ENCODE data around the gene PRSS36.
A peak's percentile ranks its signal among the peaks of the same experiment; 100 is the strongest.

Gene PRSS36

DNA sequence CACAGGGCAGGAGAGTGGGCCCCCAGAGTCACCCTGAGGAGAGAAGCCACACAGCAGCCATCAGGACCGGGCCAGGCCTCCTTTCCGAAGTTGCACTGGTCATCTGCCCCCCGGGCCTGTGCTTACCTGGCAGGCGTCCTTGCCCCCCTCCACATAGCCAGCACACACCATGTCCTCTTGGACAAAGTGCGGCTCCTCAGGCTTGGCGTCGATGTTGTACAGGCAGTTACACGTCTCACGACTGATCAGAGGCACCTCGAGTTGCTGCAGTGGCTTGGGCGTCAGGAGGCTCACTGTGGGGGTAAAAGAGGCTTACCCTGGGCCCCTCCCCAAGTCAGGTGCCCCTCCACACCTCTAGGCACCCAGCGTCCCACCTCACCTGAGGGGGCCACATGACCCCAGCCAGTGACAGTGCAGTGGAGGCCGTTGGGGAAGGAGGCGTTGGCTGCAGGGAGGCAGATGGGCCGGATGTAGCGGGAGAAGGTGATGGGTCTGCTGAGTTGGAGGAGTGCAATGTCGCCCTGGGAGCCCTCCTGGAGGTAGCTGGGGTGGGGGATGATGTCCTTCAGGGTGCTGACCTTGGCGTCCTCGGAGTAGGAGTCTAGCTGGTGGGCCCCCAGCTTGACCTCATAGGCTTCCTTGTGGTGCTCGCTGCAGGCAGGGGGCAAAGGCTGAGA lies 17.4 kb downstream of the PRSS36 start:
- Histone ChIP-seq H3K36me3 (ENCODE audit: insufficient read depth, low read length) (peaks cover 32% of the 10 kb centered on the region), H2AFZ (ENCODE audit: low read depth, low read length) (no peak overlapping the region), H3K4me3 (ENCODE audit: low read length) (no peak overlapping the region), H3K4me1 (ENCODE audit: insufficient read depth, low read length) (peaks cover 12% of the 10 kb centered on the region), H3K9me3 (ENCODE audit: low read length) (no peaks in the 10 kb centered on the region), H3K27me3 (ENCODE audit: insufficient read depth, low read length) (no peaks in the 10 kb centered on the region)

DNA sequence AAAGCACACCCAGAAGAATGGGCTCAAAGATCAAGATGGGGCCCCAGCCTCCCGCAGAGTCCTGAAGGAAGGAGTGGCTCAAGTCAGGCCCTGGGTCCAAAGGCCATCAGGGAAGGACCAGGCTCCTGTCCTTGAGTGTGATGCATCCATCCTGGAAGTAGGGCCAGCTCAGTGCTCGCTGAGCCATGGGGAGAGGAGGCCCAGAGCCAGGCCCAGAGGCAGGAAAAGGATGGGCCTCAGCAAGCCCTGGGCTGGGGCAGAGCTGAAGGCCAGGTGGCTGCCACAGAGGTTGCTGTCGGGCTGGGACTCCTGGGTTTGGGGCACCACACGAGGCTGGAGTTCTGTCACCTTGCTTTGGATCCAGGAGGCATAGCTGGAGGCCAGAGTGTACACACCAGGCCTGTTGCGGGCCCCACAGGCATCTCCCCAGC lies 18.0 kb downstream of the PRSS36 start:
- peaks cover 12% of the 10 kb centered on the region for H3K4me1 ChIP-seq (ENCODE audit: insufficient read depth, low read length)
- peaks cover 38% of the 10 kb centered on the region for H3K36me3 ChIP-seq (ENCODE audit: insufficient read depth, low read length)

GRCh38 chr16:31131416-31131815 lies 18.4 kb downstream of the PRSS36 start:
- no peaks in the 10 kb centered on the region for H3K9me3 ChIP-seq (ENCODE audit: low read length)
- peaks cover 39% of the 10 kb centered on the region for H3K36me3 ChIP-seq (ENCODE audit: insufficient read depth, low read length)
- H2AFZ ChIP-seq (ENCODE audit: low read depth, low read length), result no peak overlapping the region
- H3K27me3 ChIP-seq (ENCODE audit: insufficient read depth, low read length), result no peaks in the 10 kb centered on the region
- H3K4me3 ChIP-seq (ENCODE audit: low read length), result no peak overlapping the region
- peaks cover 12% of the 10 kb centered on the region for H3K4me1 ChIP-seq (ENCODE audit: insufficient read depth, low read length)

More for the DNA sequence above, 18.0 kb downstream of the PRSS36 start:
- H2AFZ ChIP-seq (ENCODE audit: low read depth, low read length), result no peak overlapping the region
- no peak overlapping the region for H3K4me3 ChIP-seq (ENCODE audit: low read length)
- H3K27me3 ChIP-seq (ENCODE audit: insufficient read depth, low read length), result no peaks in the 10 kb centered on the region
- no peaks in the 10 kb centered on the region for H3K9me3 ChIP-seq (ENCODE audit: low read length)

- H3K27me3 ChIP-seq (ENCODE audit: insufficient read depth, low read length), result no peaks in the 10 kb centered on the region
- H3K9me3 ChIP-seq (ENCODE audit: low read length), result no peaks in the 10 kb centered on the region
- no peak overlapping the region for H3K4me3 ChIP-seq (ENCODE audit: low read length)
- H2AFZ ChIP-seq (ENCODE audit: low read depth, low read length), result no peak overlapping the region
- H3K36me3 ChIP-seq (ENCODE audit: insufficient read depth, low read length), result peaks cover 39% of the 10 kb centered on the region
- peaks cover 12% of the 10 kb centered on the region for H3K4me1 ChIP-seq (ENCODE audit: insufficient read depth, low read length)
Observed at GRCh38 chr16:31130899-31131298, 19.0 kb downstream of the PRSS36 start.

DNA sequence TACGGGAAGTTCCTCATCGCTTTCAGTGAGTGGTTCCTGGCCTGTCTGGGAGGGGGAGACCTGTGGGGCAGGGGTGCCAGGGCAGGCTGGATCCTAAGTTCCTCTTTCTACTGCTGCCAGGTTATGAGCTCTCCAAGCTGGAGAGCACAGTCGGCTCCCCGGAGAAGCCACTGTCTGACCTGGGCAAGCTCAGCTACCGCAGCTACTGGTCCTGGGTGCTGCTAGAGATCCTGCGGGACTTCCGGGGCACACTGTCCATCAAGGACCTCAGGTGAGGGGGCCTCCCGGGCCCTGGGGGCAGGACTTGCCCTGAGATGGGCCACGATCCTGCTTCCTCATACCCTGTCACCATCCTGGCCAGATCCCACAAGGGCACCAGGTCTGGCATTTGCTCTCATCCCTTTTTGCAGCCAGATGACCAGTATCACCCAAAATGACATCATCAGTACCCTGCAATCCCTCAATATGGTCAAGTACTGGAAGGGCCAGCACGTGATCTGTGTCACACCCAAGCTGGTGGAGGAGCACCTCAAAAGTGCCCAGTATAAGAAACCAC lies 19.5 kb downstream of the PRSS36 start:
- H3K9me3 ChIP-seq (ENCODE audit: low read length), result no peaks in the 10 kb centered on the region
- no peak overlapping the region for H3K4me3 ChIP-seq (ENCODE audit: low read length)
- H3K36me3 ChIP-seq (ENCODE audit: insufficient read depth, low read length), result peaks cover 39% of the 10 kb centered on the region
- H2AFZ ChIP-seq (ENCODE audit: low read depth, low read length), result no peak overlapping the region
- no peaks in the 10 kb centered on the region for H3K27me3 ChIP-seq (ENCODE audit: insufficient read depth, low read length)
- peaks cover 12% of the 10 kb centered on the region for H3K4me1 ChIP-seq (ENCODE audit: insufficient read depth, low read length)

DNA sequence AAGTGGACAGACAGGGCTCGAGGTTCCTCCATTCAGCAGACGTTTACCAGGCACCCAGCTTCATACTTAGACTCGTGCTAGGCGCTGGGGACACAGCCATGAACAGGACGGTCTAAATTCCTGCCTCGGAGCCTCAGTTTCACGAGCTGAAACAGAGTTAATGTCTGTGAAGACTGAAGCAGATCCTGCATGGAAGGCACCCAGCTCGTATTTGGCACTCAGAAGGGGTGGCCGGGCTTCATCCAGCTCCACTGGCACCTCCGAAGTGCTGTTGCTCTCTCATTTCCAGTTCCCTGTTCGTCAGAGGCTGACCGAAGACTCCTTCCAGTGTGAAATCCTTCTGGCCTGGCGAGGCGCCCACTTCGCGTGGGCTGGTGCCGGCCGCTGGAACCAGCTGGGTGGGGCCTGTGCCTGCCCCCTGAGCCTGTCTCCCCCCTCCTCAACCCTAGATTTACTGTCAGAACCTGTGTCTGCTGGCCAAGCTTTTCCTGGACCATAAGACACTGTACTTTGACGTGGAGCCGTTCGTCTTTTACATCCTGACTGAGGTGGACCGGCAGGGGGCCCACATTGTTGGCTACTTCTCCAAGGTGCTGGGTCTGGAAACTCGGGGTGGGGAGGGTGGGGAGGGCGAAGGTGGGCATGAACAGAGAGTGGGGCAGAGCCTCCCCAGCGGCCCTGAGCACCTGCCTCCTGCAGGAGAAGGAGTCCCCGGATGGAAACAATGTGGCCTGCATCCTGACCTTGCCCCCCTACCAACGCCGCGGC lies 20.1 kb downstream of the PRSS36 start:
- Histone ChIP-seq H3K4me1 (ENCODE audit: insufficient read depth, low read length) (peaks cover 8% of the 10 kb centered on the region), H3K36me3 (ENCODE audit: insufficient read depth, low read length) (peaks cover 42% of the 10 kb centered on the region), H3K9me3 (ENCODE audit: low read length) (no peaks in the 10 kb centered on the region), H2AFZ (ENCODE audit: low read depth, low read length) (no peak overlapping the region), H3K27me3 (ENCODE audit: insufficient read depth, low read length) (no peaks in the 10 kb centered on the region), H3K4me3 (ENCODE audit: low read length) (no peak overlapping the region)

DNA sequence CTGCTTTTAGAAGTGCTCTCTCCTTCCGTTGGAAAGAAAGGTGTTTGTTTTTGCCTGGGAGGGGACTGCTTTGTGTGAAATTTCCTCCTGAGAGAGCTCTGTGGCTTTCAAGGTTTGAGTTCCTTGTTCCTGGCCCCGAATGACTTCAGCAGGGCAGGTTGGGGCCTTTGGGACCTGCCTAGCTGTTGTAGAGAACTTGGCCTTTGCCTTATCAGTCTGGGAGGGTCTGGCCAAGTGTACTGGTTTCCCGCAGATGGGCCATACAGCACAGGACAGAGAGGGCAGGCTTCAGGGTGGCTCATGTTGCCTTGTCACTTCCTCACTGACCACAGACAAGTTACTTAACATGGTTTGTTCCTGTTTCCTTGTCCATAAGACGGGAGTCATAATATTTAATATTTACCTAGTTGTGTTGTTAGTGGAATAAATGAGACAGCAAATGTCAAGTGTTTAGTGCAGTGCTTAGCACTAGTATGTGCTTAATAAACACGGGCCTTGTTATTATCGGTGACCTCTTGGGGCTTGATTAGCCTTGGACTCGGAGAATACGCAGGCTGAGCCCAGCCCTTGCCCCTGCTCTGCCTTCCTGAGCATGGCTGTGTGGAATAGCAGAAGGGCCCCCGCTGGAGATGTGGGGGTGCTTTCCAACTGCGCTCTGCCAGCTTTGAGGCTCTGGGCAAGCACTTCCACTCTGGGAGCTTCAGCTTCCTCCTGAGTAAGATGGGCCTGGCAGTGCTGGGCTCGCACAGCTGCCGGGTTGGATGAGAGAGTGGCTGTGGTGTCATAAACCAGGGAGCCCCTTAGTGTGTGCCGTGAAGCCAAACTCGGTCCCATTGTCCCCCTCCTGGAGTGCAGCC lies 20.9 kb downstream of the PRSS36 start:
- Histone ChIP-seq H3K36me3 (ENCODE audit: insufficient read depth, low read length) (peaks cover 45% of the 10 kb centered on the region), H3K9me3 (ENCODE audit: low read length) (no peaks in the 10 kb centered on the region), H3K4me3 (ENCODE audit: low read length) (no peak overlapping the region), H3K4me1 (ENCODE audit: insufficient read depth, low read length) (peaks cover 4% of the 10 kb centered on the region), H2AFZ (ENCODE audit: low read depth, low read length) (no peak overlapping the region), H3K27me3 (ENCODE audit: insufficient read depth, low read length) (no peaks in the 10 kb centered on the region)

DNA sequence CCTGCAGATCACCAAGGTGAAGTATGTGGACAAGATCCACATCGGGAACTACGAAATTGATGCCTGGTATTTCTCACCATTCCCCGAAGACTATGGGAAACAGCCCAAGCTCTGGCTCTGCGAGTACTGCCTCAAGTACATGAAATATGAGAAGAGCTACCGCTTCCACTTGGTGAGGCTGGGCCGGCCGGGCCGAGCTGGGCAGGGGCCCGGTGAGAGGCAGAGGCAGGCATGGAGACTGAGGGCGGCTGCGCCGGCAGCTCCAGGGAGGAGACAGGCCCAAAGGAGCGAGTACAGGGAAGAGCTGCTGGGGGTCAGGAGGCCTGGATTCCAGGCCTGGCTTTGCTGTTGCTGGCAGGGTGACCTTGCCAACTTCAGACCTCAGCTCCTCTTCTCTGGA lies 22.7 kb downstream of the PRSS36 start:
- Histone ChIP-seq H3K9me3 (ENCODE audit: low read length) (no peaks in the 10 kb centered on the region), H3K27me3 (ENCODE audit: insufficient read depth, low read length) (no peaks in the 10 kb centered on the region), H3K36me3 (ENCODE audit: insufficient read depth, low read length) (peaks cover 49% of the 10 kb centered on the region), H2AFZ (ENCODE audit: low read depth, low read length) (no peak overlapping the region), H3K4me3 (ENCODE audit: low read length) (no peak overlapping the region), H3K4me1 (ENCODE audit: insufficient read depth, low read length) (no peaks in the 10 kb centered on the region)

DNA sequence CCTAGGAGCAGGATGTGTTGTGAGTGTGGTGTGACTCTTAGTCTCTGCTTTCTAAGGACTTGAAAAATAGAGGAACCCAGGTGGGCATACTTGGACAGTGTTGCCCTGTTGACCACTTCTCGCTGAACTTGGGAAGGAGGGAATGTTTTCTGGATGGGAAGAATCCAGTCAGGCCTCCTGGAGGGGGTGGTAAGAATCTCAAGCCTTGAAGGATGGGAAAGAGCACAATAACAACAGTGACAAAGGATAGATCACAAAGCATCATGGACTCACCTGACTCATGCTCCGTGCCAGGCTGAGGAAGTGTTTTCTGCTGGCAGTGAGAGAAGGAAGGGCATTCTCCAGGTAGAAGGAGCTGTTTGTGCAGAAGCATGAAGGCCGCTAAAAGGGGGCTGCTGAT lies 24.0 kb downstream of the PRSS36 start:
- H3K4me1 ChIP-seq (ENCODE audit: insufficient read depth, low read length), result no peaks in the 10 kb centered on the region
- H3K4me3 ChIP-seq (ENCODE audit: low read length), result no peak overlapping the region
- H3K36me3 ChIP-seq (ENCODE audit: insufficient read depth, low read length), result peaks cover 51% of the 10 kb centered on the region
- H2AFZ ChIP-seq (ENCODE audit: low read depth, low read length), result no peak overlapping the region
- H3K27me3 ChIP-seq (ENCODE audit: insufficient read depth, low read length), result no peaks in the 10 kb centered on the region
- H3K9me3 ChIP-seq (ENCODE audit: low read length), result no peaks in the 10 kb centered on the region

- Histone ChIP-seq H3K4me3 (ENCODE audit: low read length) (no peak overlapping the region), H3K4me1 (ENCODE audit: insufficient read depth, low read length) (peaks cover 7% of the 10 kb centered on the region), H3K27me3 (ENCODE audit: insufficient read depth, low read length) (no peaks in the 10 kb centered on the region), H3K36me3 (ENCODE audit: insufficient read depth, low read length) (peaks cover 42% of the 10 kb centered on the region), H3K9me3 (ENCODE audit: low read length) (no peaks in the 10 kb centered on the region), H2AFZ (ENCODE audit: low read depth, low read length) (no peak overlapping the region)
Observed at GRCh38 chr16:31120129-31120528, 29.7 kb downstream of the PRSS36 start.

DNA sequence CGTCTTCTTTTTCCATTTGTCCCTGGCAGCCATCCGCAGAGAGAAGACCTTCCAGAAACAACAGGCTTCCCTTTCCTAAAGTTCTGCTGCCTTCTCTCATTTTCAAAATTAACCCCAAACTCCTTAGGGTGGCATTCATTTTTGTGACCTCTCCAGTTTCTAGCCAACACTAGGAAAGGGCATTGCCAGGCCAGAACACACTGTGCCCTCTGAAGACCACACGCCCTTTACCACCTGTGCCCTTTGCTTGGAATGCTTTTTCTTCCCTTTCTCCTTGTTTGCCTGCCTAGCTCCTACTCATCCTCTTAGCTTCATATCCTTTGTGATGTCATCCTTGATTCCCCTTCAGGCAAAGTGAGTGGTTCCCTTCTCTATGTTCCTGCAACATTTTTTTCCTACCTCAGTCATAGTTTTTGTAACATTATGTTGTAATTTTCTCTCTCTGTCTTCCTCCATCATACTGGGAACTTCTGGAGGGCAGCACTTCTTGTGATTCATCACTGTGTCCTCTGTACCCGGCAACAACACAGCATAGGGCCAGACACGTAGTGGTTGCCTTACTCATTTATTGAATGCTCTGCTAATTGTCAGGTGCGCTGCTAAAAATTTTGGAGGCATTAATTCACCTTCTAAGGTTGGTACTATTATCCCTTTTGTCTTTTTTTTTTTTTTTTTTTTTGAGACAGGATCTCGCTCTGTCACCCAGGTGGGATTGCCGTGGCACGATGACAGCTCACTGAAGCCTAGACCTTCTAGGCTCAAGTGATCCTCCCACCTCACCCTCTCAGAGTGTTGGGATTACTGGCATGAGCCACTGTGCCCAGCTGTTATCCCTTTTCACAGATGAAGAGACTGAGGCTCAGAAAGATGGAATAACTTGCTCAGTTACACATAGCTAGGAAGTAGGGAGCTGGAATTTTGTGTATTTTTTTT lies 31.4 kb downstream of the PRSS36 start:
- Histone ChIP-seq H3K27me3 (ENCODE audit: insufficient read depth, low read length) (no peaks in the 10 kb centered on the region), H2AFZ (ENCODE audit: low read depth, low read length) (no peak overlapping the region), H3K4me1 (ENCODE audit: insufficient read depth, low read length) (peaks cover 7% of the 10 kb centered on the region), H3K4me3 (ENCODE audit: low read length) (peak overlapping the region; percentile 60), H3K36me3 (ENCODE audit: insufficient read depth, low read length) (peaks cover 32% of the 10 kb centered on the region), H3K9me3 (ENCODE audit: low read length) (no peaks in the 10 kb centered on the region)
